ENCODE data around the gene FN1.
"Not testable (repeated sequence)": the region's sequence is repeated elsewhere in the genome, so short reads cannot be mapped to it uniquely, and the experiment has no call there.

FN1 gene

DNA sequence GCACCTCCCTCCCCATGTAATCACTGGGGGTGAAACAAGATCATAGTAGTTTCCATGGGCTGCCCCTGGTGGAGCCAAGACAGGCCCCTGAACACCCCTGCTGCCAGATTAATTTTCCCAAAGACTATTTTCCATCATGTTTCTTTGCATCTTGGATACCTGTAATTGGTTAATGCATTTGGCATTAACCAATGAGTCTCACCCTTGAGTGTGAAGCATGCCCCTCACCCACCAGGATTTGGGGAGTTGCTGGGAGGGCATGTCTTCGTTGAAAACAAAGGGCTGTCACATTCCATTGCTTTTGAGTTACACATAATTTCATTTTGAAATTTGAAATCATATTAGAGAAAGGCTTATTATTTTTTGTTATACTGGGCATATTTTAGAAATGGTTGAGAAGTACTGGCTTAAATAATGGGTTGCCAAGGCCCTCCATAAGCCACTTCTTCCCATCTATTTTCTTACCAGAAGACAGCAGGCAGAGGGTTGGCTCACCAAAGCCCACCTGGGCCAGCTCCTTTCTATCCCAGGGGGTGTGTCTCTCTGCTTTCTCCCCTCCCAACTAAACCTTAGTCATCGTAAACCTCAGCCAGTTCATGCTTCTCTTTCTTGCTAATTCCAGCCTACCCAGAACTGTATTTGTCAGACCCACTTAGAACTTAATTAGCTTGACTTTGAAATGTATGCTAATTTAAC is 72.3 kb downstream of the FN1 start:
- DNase-seq: no peak

DNA sequence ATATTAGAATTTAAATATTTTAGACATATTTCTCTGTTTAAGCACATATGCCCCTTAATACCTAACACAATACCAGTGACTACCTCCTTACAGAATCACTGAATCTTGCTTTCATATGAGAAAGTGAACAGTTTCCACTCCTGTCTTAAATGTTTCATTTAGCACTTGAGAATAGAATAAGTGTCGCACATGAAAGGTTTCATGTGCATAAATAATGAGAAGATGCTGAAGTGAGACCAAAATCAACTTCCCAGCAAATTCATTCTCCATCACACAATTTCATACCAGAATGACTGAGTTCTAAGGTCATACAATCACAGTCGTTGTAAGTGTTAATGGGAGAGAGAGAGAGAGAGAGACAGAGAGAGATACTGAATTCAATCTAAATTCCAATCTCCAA is 72.8 kb downstream of the FN1 start:
- no peak for DNase-seq

DNA sequence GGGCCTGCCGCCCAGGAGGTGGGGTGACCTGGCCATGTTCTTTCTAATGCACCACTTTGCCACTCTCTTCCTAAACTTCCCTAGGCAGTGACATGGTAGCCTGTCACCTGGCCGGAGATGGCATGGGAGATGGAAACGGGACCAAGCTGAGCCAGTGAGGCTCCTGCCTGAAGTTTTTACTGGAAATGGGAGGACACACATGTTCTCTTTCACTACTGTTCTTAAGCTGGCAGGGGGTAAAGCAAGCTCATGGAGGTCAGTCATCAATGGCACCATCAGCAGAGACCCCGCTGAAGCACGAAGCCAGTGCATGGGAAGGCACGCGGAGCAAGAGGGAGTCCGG is 73.3 kb downstream of the FN1 start:
- DNase-seq: no peak

DNA sequence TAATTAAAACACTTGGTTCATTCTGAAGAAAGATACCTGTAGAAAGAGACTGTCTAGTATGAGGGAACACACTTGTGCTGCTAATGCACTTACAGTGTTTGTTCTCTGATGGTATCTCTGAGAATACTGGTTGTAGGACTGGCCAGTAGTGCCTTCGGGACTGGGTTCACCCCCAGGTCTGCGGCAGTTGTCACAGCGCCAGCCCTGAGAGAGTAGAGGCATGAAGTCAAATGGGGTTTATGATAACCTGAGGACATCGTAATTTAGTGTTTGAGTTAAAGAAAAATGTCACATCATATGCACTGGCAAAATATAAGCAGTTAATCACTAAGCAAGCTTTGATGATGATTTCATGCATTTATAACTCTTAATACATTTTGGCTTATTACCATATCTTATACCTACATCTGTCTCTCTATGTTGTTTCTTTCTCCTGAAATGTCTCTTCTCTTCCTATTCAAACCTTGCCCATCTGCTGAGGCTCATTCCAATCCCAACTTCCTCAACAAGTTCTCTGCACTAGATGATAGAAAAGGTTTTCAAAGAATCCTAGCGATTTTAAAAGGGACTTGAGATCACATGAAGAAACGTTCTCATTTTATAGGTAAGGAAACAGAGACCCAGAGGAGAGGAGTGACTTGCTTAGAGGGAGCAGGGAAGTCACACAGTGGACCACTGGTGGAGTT is 73.8 kb downstream of the FN1 start:
- no peak for DNase-seq

DNA sequence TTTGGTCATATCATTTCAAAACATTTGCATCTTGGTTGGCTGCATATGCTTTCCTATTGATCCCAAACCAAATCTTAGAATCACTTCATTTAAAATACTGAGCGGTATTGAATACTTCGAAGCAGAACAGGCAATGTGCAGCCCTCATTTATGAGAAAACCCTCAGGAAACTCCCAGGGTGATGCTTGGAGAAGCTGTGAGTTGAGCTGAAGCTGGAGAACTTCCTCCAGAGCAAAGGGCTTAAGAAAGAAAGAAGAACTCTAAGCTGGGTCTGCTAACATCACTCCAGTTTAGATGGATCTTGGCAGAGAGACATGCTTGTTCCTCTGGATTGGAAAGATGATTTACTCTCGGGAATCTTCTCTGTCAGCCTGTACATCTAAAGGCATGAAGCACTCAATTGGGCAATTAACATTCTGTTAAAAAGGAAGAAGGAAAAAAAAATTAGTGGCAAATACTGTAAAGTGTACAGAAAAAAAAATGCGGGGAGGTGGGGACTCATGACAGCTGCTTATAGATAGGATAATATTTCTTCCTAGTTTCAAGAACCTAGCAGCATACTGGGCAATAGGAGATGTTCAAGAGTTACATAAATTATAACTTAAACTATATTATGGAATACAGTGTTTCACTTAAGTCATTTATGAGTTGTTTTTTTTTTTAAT is 74.5 kb downstream of the FN1 start:
- no peak for DNase-seq

DNA sequence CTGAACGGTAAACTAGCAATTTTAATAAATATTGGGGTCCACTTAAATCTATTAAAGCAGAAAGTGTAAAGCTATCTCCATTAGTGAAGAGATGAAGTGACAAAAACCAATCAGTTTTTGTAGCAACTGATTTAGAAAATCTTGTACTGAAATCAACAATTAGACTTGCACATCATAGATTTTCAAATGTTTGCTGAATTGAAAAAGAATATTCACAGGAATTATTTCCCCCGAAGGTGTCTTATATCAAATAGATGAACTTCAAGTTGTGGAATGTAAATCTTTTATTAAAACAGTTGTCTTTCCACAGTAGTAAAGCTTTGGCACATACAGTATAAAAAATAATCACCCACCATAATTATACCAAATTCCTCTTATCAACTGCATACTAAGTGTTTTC is 75.3 kb downstream of the FN1 start:
- no peak for DNase-seq

DNA sequence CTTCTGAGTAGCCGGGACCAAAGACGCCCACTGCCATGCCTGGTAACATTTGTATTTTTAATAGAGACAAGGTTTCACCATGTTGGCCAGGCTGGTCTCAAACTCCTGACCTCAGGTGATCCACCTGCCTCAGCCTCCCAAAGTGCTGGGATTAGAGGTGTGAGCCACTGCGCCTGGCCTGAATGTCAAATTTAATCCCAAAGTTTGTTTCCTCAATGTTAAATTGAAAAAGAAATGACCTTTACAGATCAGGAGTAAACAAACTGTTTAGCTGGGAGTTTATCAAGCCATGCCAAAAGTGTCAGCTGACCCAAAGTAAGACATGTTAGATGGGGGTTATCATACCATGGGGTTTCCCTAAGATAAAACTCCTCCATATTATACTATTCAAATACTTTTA is 75.8 kb downstream of the FN1 start:
- DNase-seq: not testable (repeated sequence)

DNA sequence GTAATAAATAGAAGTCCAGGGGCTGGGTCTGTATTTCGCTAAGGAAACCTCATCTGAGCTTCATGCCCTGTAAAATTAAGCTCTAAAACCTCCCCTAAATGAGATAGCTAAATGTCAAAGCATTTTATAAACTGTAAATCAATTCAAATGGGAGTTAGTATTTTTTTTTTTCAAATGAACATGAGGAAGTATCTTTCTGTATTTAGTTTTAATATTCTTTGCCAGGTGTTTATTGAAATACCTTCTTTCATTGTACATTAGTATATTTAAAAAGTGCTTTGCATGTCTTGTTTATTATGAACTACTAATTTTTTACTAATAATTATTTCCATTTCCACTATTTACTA is 76.3 kb downstream of the FN1 start:
- no peak for DNase-seq

DNA sequence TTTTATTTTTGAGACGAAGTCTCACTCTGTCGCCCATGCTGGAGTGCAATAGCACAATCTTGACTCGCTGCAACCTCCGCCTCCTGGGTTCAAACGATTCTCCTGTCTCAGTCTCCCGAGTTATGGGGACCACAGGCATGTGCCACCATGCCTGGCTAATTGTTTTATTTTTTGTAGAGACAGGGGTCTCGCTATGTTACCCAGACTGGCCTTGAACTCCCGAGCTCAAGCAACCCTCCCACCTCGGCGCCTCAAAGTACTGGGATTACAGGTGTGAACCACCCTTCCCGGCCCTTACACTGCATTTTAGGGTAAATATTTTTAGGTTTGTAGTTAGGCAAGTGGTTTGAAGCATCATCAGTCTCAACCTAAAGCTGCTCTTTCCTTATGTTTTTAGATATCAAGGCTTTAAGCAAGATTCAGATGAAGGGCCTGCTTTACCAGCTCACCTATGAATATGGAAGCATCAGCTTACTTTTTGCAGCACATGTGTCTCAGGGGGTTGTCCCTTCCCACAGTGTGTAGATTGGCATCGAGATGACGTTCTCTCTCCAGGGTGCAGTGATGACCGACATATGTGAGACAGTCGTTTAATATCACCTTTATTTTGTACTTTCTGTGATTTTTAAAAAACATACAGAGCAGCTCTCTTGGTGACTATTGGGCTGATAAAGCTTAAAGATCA is 76.8 kb downstream of the FN1 start:
- no peak for DNase-seq

DNA sequence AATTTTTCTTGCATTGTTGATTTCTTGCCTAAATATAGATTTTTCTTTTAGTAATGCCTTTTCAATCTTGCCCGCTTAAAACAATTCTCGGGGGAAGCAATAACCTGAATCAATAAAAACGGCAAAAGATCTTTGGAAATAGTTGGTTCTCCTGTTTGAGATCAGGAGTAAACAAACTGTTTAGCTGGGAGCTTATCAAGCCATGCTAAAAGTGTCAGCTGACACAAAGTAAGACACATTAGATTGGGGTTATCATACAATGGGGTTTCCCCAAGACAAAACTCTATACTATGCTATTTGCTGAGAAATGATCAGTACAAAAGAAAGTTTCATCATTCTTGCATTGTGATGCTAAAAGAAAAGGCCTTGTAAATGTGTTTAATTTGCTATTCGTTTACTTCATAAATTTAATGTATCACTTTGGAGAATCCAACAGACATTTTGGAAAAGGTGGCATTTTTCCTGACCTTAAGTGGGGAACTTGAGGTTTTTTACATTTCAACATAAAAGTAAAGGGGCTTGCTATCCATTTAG is 77.5 kb downstream of the FN1 start:
- DNase-seq: no peak

DNA sequence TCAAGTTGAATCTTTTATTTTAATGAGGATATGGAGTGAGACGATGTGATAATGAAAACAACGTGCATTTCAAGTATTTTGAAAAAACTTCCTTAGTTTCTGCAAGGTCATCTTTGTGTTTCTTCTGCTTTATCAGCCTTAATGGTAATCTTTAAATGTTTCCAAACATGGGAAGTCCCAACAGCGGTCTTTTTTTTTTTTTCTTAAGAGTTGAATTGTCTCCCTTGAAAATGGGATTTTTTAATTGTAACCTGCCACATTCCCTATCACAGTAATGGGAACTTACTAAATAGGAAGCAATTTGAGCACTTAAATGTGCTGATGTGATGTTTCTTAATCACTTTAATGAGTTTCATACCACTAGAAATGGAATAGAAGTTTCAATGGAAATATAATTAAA is 78.2 kb downstream of the FN1 start:
- DNase-seq: no peak

DNA sequence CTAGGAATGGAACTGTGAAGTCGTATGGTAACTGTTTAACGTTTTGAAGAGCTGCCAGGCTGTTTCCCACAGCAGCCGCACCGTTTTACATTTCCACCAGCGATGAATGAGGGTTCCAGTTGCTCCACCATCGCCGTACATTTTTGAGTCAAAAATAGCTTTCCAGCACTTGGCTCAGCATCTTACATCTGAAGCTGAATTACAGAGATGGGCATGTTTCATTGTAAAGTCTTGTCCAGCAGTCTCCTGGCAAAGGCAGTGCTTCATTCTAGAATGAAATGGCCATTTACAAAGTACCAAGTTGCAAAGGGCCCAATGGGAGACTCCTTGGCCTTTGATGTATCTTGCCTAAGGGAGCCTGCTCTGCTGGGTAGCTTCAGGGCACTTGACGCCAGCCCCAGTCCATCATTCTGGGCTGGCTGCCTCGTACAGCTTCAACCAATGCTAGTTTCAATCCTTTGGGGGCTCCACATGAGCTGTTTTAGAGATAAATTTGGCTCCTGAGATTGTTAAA is 78.9 kb downstream of the FN1 start:
- no peak for DNase-seq

DNA sequence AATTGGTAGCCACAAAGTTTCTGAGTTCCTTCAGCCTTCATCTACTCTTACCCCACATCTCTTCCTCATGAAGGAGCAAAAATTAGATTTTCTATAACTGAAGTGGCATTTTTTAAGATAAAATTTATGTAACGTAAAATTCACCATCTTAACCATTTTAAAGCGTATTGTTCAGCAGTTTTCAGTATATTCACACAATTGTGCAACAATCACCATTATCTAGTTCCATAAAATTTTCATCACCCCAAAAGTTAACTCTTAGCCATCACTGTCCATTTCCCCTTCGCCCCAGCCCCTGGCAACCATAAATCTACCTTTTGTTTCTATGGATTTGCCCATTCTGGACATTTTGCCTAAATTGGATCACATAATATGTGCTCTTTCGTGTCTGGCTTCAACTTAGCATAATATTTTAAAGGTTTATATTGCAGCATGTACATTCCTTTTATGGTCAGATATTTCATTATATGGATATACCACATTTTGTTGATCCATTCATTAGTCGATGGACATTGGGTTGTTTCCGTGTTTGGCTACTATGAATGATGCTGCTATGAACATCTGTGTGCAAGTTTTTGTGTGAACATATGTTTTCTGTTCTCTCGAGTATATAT is 79.4 kb downstream of the FN1 start:
- DNase-seq: no peak

DNA sequence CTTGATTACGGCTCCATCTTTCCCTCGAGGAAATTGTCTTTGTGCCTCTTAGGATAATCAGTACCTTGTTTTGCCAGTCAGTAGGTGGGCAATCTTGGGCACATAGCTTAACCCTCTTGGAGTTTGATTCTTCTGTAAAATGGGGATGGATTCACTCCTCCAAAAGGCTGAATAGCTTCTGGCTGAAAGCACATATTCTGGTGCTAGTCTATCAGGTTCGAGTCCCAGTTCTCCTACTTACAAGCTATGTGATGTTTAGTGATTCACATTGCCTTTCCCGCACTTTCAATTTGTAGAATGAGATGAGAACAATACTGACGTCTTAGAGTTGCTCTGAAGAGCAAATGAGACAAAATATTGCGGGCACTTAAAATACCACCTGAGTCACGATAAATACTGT is 80.1 kb downstream of the FN1 start:
- no peak for DNase-seq

DNA sequence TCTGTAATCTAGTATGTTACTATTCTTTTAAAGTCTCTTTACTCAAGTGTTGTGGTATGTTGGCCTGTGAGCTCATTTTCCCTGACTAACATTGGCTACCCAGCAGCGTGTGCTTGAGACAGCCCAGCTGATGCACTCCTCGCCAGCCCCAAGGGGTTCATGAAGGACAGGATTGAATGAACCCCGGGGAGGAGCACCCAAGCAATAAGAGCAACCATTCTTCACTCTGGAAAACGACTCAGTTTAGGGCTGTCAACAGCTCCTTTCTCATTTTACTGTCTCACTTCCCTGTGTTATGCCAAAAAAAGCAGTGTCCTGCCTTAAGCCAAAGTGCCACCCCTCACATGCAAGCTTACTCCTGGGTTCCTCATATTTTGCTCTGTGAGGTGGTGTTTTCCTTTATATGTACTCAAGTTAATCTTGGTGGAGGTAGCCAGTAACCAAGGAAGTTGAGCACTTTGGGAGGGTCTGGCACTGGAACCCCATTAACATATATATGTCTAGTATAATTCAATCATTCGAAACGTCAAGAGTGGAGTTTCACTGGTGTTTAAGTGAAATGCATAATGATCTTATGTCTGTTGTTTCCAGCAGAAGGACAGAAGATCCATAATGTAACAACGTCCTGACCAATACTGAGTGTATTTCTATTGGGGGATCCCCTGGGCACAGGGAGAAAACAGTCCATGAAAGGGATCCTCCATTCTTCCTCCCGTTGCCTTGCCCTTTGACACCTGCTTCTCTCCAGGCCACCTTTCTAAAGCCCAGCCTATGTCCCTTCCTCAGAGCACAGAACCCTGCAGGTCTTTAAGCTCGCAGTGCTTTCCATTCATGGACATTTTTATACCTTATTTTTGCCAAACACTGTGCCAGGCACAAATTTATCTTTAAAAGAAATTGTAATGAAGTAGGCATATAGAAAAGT is 80.8 kb downstream of the FN1 start:
- no peak for DNase-seq

DNA sequence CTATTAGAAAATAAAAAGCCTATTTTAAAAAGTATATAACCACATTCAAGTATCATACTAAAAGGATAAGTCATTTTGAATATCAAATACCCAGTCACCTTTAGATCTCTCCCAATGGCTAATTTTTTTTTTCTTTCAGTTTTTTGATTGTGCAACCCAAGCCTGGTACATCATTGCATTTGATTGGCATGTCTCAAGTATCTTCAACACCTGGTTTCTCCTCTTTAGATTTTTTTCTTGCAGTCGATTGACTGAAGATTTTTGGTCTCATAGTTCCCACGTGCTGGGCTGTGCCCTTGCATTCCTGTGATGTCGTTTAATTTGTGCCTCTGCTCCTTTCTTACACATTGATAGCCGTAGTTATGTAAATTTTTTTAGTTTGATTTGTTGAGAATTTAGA is 83.3 kb downstream of the FN1 start:
- no peak for DNase-seq

DNA sequence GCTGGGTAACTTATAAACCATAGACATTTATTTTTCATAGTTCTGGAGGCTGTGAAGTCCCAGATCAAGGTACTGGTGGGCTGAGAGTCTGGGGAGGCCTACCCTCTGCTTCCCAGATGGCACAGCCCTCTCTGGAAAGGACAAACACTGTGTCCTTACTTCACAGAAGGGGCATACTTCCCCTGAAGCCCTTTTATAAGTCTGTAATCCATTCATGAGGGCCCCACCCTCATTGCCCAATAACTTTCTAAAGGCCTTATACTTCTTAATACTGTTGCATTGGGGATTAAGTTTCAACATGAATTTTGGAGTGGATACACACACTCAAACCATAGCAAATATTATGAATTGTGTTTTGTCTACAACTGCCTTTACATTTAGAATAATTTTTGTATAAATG is 88.0 kb downstream of the FN1 start:
- no peak for DNase-seq

DNA sequence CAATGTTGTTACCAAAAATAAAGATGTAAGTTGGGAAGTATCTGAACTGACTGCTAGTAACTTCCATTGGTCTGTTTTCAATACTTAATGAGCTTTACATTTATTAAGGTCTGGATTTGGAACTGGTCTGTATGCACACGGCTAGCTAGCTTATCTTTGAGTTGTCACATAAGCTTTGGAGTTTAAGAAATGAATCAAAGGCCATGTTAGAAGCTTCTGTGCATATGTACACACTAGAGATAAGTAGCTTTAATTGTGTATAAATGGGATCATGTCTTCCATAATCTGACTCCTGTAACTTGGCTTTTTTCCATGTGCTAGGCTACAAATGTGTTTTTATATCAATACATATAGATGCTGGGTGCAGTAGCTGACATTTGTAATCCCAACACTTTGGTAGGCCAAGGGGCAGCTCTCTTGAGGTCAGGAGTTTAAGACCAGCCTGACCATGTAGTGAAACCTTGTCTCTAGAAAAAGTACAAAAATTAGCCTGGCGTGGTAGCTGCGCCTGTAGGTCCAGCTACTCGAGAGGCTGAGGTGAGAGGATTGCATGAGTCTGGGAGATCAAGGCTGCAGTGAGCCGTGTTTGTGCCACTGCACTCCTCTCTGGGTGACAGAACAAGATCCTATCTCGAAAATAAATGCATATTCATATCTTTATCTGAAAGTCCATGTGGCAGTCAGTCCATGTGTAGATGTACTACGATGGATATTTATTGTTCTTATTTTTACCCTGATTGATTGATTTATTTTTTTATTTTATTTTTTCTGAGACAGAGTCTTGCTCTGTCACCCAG is 96.8 kb downstream of the FN1 start:
- no peak for DNase-seq

DNA sequence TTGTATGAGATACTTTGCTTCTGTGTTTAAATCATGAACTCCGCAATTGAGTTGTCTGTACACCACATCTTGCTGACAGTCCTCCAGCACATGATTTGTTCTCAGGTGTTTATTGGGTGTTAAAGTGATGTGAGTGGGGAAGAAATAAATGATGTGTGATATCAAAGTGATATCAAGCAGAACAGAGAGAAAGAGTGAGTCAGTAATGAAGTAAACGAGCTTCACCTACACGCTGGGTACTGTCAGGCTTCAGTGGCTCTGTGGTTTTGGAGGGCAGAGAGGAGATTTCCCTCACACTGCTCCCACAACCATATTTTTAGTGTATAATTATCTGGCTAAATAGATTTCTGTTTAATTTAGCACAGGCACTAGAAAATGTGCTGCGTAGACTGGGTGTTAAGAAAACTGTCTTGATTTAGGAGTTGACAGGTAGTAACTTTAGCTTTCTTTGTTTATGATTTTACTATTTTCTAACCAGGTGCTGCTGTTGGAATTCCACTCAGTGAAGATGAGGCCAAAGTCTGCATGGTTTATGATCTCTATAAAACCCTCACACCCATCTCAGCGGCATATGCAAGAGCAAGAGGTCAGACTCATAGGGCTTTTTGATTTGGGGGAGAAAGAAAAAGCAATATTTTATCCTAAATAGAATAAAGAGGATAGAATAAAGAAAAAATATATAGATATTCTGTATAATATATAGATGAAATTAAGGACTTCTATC is 102.8 kb downstream of the FN1 start:
- no peak for DNase-seq

DNA sequence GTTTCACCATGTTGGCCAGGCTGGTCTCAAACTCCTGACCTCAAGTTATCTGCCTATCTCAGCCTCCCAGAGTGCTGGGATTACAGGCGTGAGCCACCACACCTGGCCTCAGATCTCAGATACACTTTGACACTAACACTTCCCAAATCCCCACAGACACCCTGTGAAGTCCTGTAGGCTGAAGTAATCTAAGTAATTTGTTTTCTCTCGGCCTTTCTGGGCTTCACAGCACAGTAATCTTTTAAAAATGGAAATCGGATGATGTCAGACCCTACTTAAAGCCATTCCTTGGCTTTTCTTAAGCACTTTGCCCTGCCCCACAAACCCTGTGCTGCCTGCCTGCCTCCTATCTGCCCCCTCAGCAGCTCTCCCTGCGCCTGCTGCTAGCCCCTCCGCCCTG is 107.8 kb downstream of the FN1 start:
- no peak for DNase-seq

Data from NCI-H1694 (cell line).